OCI-LY3 (cell line): ENCODE data around the gene ADIRF.
"Not testable (repeated sequence)": the region's sequence is repeated elsewhere in the genome, so short reads cannot be mapped to it uniquely, and the experiment has no call there.

Experiments
- CTCF ChIP-seq: fragments of 200-600, 300-600 bp; sonication (generic); IDR thresholded peaks from 2 replicates; pipeline ENCODE4 v1.5.1; 2014; ENCODE audit warnings: antibody characterized with exemption, low read length, low read depth
- EZH2phosphoT487 ChIP-seq: fragments of 200-600 bp; shearing (Covaris generic); IDR thresholded peaks from 2 replicates; pipeline ENCODE4 v1.6.1; 2018; ENCODE audit warnings: antibody characterized with exemption, mixed run types, low read depth

GRCh38 chr10:86940076-86940475, 28.2 kb upstream of the ADIRF start:
- not testable (repeated sequence) for TF ChIP-seq CTCF, EZH2phosphoT487
